GM18873 (cell line): ENCODE measurements around the gene PARVB.

Source experiments
- ATAC-seq: cut with Tn5 transposase; IDR thresholded peaks from one replicate; pipeline ENCODE4 v1.9.1; 2021; ENCODE audit warnings: mild to moderate bottlenecking, moderate library complexity, moderate number of reproducible peaks; ENCODE audit not compliant: unreplicated experiment, low FRiP score

Gene PARVB

GRCh38 chr22:44192098-44192815, 168.2 kb downstream of the PARVB start:
- ATAC-seq: no peak

- no peak for ATAC-seq
Observed at GRCh38 chr22:44192816-44193534, 168.9 kb downstream of the PARVB start.

- no peak for ATAC-seq
Observed at GRCh38 chr22:44193535-44193891, 169.4 kb downstream of the PARVB start.

- ATAC-seq: no peak
Observed at GRCh38 chr22:44194569-44194968, 170.5 kb downstream of the PARVB start.

- ATAC-seq: no peak
Observed at GRCh38 chr22:44195189-44195871, 171.2 kb downstream of the PARVB start.

- no peak for ATAC-seq
Observed at GRCh38 chr22:44196241-44196640, 172.1 kb downstream of the PARVB start.

GRCh38 chr22:44196731-44197131, 172.6 kb downstream of the PARVB start:
- ATAC-seq: no peak

- no peak for ATAC-seq
Observed at GRCh38 chr22:44197271-44197670, 173.2 kb downstream of the PARVB start.

- ATAC-seq: no peak
Observed at GRCh38 chr22:44199164-44199563, 175.1 kb downstream of the PARVB start.

GRCh38 chr22:44199866-44200265, 175.8 kb downstream of the PARVB start:
- ATAC-seq: no peak

- ATAC-seq: no peak
Observed at GRCh38 chr22:44200451-44200850, 176.3 kb downstream of the PARVB start.

- no peak for ATAC-seq
Observed at GRCh38 chr22:44200855-44201550, 176.9 kb downstream of the PARVB start.

GRCh38 chr22:44201665-44202064, 177.6 kb downstream of the PARVB start:
- no peak for ATAC-seq

- ATAC-seq: no peak
Observed at GRCh38 chr22:44202261-44202789, 178.2 kb downstream of the PARVB start.

- no peak for ATAC-seq
Observed at GRCh38 chr22:44203203-44203602, 179.1 kb downstream of the PARVB start.

- no peak for ATAC-seq
Observed at GRCh38 chr22:44204739-44205515, 180.8 kb downstream of the PARVB start.

GRCh38 chr22:44205516-44206329, 181.6 kb downstream of the PARVB start:
- ATAC-seq: no peak

GRCh38 chr22:44206330-44206645, 182.2 kb downstream of the PARVB start:
- no peak for ATAC-seq

- ATAC-seq: no peak
Observed at GRCh38 chr22:44206696-44207095, 182.6 kb downstream of the PARVB start.
